Skin epidermis (tissue), 12 donors: ENCODE results near the gene ADAMTS2.

Experiments used
- H3K27ac ChIP-seq, 21 experiments: fragments of 200-600 bp; sonication (generic) in 11 of 21; one replicate each; pipeline ENCODE4 v1.5.0; 2020; ENCODE audit warnings: mild to moderate bottlenecking in 3 of 21, inconsistent platforms in 2 of 21, moderate library complexity in 2 of 21
- H3K4me3 ChIP-seq, 7 experiments: fragments of 200-600 bp; sonication (generic) in 2 of 7; one replicate each; pipeline ENCODE4 v1.5.0; 2020; ENCODE audit warnings: inconsistent platforms in 2 of 7, mild to moderate bottlenecking in 2 of 7, moderate library complexity in 1 of 7

Gene ADAMTS2

DNA sequence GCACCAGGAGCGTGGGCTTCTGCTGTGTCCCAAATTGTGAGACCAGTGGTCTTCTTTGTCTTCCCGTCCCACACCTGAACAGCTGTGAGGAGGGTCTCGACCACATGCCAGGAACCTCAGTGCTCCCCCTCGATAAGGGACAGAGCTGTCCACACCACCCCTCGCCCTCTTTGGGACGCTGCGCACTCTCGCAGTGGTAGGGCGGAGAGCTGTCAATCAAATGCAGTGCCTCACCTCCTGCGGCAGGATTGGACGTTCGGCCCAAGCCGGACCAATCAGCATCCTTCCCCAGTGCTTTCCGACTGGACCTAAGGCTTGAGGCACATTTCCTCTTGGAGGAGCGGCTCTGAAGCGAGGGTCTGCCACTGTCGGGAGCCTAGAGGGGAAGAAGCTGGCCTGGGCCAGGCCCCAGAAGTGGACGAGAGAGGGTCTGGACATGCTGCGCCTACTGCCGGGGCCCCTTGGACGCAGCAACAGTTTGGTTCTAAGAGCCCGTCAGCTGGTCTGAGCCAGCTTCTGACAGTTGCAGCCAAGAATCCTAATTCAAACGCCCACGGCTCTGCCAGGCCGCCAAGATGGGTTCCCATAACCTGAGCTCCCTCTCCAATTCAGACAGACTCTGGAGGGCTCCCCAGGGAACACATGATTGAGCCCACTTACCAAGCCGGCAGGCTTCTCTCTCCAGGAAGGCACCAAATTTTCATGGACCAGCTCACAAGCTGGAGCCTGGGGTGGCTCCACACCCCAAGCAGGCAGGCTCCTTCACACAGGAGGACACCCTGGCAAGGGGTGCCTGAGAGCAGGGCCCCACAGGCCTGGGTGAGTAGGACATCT is 28.1 kb upstream of the ADAMTS2 start:
- H3K27ac ChIP-seq: no peak overlapping the region
- no peak overlapping the region for H3K4me3 ChIP-seq

DNA sequence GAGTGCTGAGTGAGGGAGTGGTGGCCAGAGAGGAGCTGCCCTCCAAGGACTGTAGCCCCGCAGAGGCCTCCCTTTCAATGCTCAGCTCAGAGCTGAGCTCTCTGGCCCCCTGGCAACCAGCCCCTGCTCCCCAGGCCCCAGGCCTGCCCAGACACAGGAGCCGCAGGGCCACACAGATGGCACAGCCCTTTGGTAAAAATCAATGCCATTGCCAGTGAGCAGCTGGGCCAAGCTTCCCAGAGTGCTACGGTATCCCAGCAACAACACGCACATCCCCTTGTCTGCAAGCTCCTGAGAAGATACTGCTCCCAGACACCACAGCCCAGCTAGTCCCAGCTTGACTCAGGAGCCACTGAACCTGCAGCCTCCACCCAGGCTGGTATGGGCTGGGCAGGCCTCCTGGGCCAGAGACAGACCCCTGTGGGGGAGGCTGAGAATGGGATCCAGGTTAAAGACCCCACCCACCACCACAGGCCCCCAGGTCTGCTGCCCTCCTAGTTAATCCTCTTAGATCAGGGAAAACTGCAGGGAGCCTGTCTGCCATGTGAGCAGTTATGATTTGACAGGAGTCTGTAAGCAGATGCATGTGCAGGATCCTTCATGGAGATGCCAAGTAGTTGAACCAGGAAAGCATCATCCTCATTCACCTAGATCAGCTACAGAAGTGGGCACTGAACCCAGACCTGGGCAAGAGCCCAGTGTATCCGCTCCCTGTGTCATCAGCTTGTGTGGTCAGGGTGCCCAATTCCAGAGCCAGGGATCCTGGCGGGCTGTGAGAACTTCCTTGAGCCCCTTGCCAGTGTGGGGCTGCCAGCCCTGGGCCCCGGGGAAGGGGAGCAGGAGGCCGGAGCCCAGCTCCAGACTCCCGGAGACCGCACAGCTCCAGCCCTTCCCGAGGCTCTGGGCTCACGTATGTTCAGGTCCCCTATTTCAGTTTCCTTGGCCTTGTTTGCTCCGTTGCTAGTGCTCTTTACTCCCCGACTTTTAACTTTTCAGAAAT is 26.7 kb upstream of the ADAMTS2 start:
- no peak overlapping the region for H3K4me3 ChIP-seq
- no peak overlapping the region for H3K27ac ChIP-seq

DNA sequence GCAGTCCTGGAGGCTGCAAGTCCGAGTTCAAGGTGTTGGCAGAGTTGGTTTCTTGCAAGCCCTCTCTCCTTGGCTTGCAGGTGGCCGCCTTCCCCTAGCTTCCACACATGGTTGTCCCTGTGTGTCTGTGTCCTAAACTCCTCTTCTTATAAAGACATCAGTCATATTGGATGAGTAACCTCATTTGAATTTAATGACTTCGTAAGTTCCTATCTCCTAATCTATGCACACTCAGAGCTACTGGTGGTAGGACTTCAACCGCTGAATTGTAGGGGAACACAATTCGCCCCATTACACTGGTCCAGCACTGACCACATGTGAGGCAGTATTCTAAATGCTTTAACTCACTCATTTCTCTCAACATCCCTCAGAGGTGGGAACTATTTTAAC is 25.9 kb upstream of the ADAMTS2 start:
- Histone ChIP-seq H3K4me3 (no peak overlapping the region), H3K27ac (no peak overlapping the region)

DNA sequence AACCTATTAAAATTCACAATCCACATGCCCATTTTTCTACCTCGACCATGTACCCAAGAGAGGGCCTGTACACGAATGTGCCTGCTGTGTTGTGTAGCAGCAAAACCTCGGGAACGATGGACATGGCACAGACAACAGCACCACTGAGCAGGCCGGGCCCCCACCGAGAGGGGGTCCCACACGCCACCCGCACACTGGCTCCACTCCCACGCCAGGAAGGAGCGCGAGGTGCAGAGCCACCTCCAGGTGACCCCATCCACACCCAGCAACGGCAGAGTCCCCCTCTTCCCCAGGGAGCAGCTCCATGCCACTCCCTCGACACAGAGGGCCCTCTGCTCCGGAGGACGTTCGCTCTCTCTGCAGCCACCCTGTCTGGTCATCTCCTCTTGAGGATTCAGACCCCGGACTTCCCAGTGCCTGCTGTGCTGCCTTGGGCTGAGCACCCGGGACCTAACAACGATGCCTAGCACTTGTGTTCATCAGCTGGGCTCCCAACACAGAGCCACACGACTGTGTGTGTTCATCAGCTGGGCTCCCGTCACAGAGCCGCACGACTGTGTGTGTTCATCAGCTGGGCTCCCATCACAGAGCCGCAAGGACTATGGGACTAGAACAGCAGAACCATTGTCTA is 25.3 kb upstream of the ADAMTS2 start:
- Histone ChIP-seq H3K4me3 (no peak overlapping the region), H3K27ac (no peak overlapping the region)

DNA sequence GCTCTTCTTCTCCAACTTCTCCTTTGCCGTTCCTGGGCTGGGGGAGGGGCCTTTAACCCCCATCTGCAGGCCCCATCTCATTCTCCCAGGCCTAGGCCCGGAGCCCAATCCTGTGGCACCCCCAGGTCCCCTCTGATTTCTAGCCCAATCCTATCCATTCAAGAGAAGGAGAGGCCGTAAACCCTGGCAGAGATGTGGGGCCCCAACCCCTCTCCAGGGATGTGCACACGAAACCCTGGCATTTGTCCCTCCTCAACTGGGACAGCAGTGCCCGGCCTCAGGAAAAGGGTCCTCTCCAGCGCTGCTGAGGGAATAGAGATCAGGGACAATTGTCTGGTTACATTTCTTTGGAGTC is 24.2 kb upstream of the ADAMTS2 start:
- Histone ChIP-seq H3K4me3 (no peak overlapping the region), H3K27ac (no peak overlapping the region)

DNA sequence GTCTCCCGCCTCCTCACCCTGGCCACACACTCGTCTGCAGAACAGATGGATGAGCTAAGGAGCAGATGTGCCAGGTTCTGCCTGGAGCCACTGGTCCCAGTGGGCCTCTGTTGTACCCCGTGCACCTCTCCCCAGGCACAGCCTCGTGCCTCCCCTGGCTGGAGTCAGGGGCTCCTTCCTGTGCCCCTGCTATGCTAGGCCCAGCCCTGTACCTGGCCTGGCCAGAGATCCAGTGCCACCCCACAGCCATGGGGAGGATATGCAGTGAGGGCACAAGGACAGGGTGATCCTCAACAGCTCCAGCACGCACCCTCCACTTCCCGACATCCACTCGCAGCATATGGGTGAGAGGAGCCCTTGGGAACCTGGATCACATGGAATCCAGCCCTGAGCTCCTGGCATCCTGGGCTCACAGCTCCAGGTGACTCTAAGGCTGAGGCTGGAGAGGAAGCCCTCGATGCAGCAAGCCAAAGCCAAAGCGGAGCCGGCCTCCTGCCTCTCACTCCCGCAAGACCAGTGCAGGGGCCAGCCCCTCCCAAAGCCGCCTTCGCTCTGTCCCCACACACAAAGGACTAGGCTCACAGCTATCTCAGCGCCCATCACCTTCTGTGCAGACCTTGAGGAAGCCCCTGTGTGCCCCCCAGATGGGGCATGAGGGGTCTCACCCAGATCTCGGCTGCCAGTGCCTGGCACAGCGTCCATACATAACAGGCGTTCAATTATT is 23.7 kb upstream of the ADAMTS2 start:
- no peak overlapping the region for H3K27ac ChIP-seq
- no peak overlapping the region for H3K4me3 ChIP-seq

- H3K27ac ChIP-seq: no peak overlapping the region
These were observed 23.0 kb upstream of the ADAMTS2 start for GRCh38 chr5:179368126-179368805.

GRCh38 chr5:179367491-179367890 is 22.2 kb upstream of the ADAMTS2 start:
- no peak overlapping the region for H3K27ac ChIP-seq
- no peak overlapping the region for H3K4me3 ChIP-seq

More at GRCh38 chr5:179368126-179368805, 23.0 kb upstream of the ADAMTS2 start:
- H3K4me3 ChIP-seq: no peak overlapping the region

DNA sequence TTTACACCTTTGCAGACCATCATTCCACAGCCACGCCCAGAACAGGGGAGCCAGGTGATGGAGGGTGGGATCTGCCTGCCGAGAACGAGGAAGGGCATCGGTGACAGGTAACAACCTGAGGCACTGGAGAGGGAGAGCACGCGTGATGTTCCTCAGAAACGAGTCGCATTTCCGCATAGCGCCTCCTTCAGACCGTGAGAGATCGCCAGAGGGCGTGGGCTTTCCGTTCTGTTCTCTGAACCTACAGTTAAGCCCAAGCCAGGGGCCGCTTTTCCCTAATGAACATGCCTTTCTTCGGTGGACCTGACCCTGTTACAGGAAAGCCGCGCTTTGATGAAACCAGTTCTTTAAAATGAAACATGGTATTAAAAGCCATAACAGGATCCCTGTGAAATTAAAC is 17.1 kb upstream of the ADAMTS2 start:
- H3K4me3 ChIP-seq: no peak overlapping the region
- H3K27ac ChIP-seq: no peak overlapping the region

DNA sequence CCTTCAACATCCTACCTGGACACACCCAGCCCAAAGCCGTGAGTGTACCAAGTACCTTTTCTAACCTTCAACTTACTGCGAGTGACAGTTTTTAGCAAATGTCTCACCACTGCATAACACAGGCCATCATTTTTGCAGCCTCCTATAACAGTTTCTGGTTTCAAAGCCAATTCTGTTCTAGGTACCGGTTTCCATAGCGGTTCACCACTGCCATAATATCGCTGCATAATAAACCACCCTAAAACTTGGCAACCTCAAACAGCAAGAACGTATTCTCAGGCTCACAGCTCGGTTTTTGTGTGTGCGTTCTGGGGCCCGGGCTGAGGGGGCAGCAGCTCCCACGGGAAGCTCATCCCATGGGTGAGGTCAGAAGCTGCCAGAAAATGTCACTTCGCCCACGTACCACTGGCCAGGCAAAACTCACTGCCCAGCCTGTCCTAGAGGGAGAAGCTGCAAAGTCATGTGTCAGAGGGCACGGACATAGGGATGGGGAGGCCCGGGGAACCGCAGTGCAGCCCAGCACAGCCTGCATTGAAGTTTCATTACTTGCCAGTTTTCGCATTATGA is 15.9 kb upstream of the ADAMTS2 start:
- H3K4me3 ChIP-seq: no peak overlapping the region
- H3K27ac ChIP-seq: no peak overlapping the region

- H3K27ac ChIP-seq: no peak overlapping the region
- H3K4me3 ChIP-seq: no peak overlapping the region
These were observed 11.8 kb upstream of the ADAMTS2 start for GRCh38 chr5:179357031-179357430.

DNA sequence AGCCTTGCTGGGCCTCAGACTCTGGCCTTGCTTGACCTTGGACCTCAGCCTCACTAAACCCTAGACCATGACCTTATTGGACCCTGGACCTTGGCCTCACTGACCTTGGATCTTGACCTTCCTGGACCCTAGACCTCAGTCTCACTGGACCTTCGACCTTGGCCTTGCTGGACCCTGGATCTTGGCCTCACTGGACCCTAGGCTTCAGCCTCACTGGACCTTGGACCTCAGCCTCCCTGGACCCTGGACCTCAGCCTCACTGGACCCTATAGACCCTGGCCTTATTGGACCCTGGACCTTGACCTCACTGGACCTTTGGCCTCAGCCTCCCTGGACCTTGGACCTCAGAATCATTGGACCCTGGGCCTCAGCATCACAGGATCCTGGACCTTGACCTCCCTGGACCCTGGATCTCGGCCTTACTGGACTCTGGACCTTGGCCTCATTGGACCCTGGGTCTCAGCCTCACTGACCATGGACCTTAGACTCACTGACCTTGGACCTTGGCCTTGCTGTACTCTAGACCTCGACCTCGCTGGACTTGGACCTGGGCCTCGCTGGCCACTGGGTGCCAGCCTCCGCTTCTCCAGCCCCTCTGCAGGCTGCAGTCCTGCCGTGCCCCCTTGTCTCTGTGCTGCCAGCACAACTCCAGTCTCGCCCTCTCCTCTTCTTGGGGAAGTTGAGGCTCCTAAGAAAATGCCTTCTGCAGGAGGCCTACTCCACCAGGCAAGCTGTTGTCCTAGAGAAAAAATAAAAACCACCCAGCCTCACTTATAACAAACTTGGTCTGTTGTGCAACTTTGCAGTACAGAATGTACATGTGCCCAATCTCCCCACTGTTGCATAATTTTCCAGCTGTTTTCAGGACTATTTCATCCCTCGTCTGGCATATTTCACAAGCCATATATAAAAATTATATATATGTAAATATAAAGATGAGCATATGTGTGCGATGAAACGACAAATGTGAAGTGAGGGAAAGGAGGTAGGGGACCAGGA is 11.0 kb upstream of the ADAMTS2 start:
- peak overlapping the region in 4 of 21 experiments; percentile 5 to 54 (median 32) for H3K27ac ChIP-seq
- H3K4me3 ChIP-seq: no peak overlapping the region

DNA sequence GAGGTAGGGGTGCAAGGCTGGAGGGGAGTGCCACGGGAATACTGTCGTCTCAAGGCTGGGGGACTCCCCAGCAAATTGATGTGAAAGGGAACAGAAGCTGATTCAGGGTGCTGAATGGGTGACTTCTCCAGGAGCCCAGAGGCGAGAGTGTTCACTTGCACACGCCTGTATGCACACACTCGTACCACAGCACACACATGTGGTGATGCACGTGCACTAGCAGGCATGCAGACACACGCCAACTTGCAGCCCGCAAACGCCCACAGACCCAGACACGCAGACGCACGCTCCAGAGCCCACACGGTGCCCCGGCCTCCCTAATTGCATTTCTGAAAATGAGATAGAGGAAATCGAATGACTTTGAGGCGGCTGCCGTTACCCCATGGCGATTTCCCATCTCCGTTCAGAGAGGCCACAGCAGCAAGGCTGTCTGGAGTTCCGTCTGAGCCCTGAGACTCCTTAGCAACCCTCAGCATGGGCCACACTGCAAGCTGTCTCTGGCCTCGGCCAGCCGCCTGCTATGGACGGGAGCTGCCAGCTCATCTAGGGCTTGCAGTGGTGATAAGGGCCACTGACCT is 9.1 kb upstream of the ADAMTS2 start:
- no peak overlapping the region for H3K27ac ChIP-seq
- H3K4me3 ChIP-seq: no peak overlapping the region

- H3K4me3 ChIP-seq: no peak overlapping the region
- no peak overlapping the region for H3K27ac ChIP-seq
These were observed 3.6 kb upstream of the ADAMTS2 start for GRCh38 chr5:179348843-179349242.

DNA sequence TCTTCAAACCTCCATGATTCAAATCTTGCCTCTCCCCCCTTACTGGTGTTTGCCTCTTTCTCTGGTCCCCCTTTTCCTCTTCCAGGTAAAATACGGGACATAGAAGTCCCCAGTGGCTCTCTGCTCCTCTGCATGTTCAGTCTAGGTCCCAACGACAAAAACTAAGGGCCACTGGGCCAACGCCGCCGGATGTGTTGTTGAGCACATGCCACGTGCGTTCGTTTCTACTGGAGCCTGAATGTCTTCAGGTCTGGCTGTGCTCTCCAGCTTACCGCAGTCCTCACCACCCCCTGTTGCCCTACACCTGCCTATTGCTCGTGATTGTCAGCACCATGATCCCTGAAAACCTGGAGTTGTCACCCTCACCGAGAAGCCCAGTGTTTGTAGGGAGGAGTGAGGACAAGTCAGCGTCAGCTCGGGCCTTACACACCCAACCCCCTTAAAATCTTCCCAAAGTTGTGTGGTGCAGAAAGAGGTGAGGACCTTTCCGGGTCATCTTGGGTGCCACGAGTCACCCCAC is 2.8 kb upstream of the ADAMTS2 start:
- no peak overlapping the region for H3K4me3 ChIP-seq
- no peak overlapping the region for H3K27ac ChIP-seq

DNA sequence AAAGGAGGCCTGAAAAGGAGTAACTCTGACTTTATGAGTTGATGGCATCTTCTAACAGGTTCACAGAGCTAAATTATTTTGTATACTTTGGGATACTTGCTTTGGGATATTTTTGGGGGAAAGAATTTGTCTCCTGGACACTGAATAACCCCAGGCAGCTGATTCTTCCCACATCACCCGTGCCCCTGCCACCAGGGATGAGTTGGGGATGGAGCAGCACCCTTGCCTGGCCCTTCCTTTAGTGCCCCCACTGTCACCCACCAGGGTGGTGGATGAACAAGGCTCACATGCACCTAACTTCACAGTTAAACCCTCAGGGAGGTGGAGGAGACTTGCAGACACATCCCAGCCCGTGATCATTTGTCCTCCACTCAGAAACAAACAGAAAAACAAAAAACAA is 2.3 kb upstream of the ADAMTS2 start:
- no peak overlapping the region for H3K4me3 ChIP-seq
- H3K27ac ChIP-seq: no peak overlapping the region

GRCh38 chr5:179346875-179347274 is 1.6 kb upstream of the ADAMTS2 start:
- no peak overlapping the region for H3K27ac ChIP-seq

More at GRCh38 chr5:179346875-179347274, 1.6 kb upstream of the ADAMTS2 start:
- no peak overlapping the region for H3K4me3 ChIP-seq
